Measurements from ENCODE around the gene CDH20.

CDH20 gene

DNA sequence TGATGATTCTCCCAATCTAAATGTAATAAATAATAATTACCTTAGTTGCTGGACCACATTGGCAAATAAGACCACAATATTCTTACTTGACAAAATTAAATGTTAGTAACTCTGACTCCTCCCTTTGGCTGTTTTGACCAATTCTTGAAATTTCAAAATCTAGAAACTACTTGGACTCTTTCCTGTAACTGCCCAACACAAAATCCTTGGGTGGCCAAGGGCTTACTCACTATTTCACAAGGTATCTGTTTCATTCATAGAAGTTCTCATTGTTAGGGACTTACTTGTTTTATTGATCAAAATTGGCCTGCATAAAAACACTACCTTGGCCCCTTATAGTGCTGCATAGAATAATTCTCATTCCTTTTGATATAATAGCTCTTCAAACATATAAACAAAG is 19.4 kb downstream of the CDH20 start:
- no peak for TF ChIP-seq TAF1 (IDR thresholded peaks at IDR 0.05; ENCODE audit: borderline replicate concordance, insufficient read depth, low read length)
- TF ChIP-seq SIN3A (IDR thresholded peaks at IDR 0.05; ENCODE audit: borderline replicate concordance, insufficient read depth, low read length), result no peak
- TF ChIP-seq FOXP2 (optimal IDR thresholded peaks at IDR 0.05; ENCODE audit: borderline replicate concordance, extremely low read depth, extremely low read length, insufficient read depth), result no peak
- TF ChIP-seq, protein P1, sequence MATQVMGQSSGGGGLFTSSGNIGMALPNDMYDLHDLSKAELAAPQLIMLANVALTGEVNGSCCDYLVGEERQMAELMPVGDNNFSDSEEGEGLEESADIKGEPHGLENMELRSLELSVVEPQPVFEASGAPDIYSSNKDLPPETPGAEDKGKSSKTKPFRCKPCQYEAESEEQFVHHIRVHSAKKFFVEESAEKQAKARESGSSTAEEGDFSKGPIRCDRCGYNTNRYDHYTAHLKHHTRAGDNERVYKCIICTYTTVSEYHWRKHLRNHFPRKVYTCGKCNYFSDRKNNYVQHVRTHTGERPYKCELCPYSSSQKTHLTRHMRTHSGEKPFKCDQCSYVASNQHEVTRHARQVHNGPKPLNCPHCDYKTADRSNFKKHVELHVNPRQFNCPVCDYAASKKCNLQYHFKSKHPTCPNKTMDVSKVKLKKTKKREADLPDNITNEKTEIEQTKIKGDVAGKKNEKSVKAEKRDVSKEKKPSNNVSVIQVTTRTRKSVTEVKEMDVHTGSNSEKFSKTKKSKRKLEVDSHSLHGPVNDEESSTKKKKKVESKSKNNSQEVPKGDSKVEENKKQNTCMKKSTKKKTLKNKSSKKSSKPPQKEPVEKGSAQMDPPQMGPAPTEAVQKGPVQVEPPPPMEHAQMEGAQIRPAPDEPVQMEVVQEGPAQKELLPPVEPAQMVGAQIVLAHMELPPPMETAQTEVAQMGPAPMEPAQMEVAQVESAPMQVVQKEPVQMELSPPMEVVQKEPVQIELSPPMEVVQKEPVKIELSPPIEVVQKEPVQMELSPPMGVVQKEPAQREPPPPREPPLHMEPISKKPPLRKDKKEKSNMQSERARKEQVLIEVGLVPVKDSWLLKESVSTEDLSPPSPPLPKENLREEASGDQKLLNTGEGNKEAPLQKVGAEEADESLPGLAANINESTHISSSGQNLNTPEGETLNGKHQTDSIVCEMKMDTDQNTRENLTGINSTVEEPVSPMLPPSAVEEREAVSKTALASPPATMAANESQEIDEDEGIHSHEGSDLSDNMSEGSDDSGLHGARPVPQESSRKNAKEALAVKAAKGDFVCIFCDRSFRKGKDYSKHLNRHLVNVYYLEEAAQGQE (IDR thresholded peaks at IDR 0.05; ENCODE audit: insufficient read depth in 1 of 2, low read depth in 2 of 2, low read length in 2 of 2), result no peak
- no peak for TF ChIP-seq POLR2AphosphoS5 (IDR thresholded peaks at IDR 0.05; ENCODE audit: low read depth, low read length)

DNA sequence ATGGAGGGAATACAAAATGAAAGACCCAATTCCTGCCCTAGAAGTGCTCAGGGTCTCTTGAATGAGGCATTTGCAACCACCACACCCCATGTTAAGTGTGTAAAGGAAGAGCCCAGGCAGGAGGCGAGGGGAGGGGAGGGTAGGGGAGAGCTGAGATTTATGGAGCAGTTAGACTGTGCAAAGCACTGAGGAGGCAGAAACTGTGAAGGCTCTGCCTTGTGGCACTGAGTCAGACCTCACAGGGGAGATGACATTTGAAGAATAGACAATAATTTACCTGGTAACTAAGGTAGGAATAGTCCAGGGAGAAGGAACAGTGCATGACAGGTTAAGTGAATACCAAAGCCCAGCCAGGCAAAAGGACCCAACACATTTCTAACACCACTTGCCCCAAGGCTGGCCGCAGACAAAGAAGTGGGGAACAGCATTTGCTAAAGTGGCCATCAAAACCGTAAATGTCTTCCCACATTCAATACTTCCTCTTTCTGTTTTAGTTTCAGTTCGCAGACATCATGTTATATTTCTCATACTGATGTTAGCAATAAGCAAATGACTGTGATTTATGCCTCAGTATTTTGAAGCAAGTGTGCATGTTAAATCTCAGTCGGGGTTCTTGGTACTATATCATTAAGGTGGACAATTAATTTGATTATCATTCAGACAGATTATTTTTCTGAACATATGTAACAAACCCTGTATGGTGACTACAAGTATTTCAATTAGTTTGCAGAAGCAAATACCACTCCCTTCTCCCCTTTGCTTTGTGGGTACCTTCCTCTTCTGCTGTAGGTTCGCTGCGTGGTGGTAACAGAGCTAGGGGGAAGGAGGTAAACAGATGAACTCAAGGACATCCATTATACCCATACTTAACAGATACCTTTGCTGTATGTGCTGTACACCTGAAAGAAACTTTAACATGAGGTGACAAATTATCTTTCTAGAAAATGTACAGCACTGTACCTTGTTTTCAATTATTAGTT is 27.5 kb downstream of the CDH20 start:
- no peak for TF ChIP-seq TAF1 (IDR thresholded peaks at IDR 0.05; ENCODE audit: borderline replicate concordance, insufficient read depth, low read length)
- TF ChIP-seq POLR2AphosphoS5 (IDR thresholded peaks at IDR 0.05; ENCODE audit: low read depth, low read length), result no peak
- TF ChIP-seq FOXP2 (optimal IDR thresholded peaks at IDR 0.05; ENCODE audit: borderline replicate concordance, extremely low read depth, extremely low read length, insufficient read depth), result no peak
- TF ChIP-seq SIN3A (IDR thresholded peaks at IDR 0.05; ENCODE audit: borderline replicate concordance, insufficient read depth, low read length), result no peak
- TF ChIP-seq, protein P1 (IDR thresholded peaks at IDR 0.05; ENCODE audit: insufficient read depth in 1 of 2, low read depth in 2 of 2, low read length in 2 of 2), result no peak

DNA sequence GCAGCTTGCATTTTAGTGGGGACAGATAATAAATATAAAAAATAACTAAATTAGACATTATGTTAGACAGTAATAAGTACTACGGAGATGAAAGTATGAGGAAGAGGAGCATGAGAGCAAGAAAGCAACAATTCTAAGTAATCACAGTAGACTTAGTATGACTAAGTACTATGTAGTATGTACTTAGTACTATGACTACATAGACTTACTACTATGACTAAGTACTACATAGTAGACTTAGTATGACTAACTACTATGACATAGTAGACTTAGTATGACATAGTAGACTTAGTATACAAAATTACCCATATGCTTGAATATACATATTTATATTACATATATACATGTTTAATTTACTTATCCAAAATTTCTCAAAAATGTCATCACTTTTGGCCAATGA is 29.3 kb downstream of the CDH20 start:
- TF ChIP-seq POLR2AphosphoS5 (IDR thresholded peaks at IDR 0.05; ENCODE audit: low read depth, low read length) (no peak), FOXP2 (optimal IDR thresholded peaks at IDR 0.05; ENCODE audit: borderline replicate concordance, extremely low read depth, extremely low read length, insufficient read depth) (no peak), TAF1 (IDR thresholded peaks at IDR 0.05; ENCODE audit: borderline replicate concordance, insufficient read depth, low read length) (no peak), SIN3A (IDR thresholded peaks at IDR 0.05; ENCODE audit: borderline replicate concordance, insufficient read depth, low read length) (no peak)
- TF ChIP-seq, protein P1 (IDR thresholded peaks at IDR 0.05; ENCODE audit: insufficient read depth in 1 of 2, low read depth in 2 of 2, low read length in 2 of 2), result no peak

DNA sequence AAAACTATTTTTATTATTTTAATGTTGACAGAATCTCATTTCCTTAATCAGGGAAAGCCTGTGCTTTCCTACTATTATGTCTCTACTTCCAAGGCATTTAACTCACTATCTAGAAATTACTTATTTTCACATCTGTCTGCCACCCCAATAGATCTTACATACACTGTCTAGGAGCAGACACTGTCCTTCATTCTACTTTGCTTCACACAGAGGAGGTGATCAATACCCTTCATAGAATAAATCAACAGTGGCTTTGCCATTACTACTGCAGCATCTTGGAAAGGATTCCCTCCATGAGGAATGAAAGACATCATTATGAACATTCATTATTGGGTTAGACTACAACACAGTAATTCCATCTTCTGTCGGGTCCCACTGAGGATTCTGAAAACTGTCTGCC is 31.7 kb downstream of the CDH20 start:
- TF ChIP-seq FOXP2 (optimal IDR thresholded peaks at IDR 0.05; ENCODE audit: borderline replicate concordance, extremely low read depth, extremely low read length, insufficient read depth) (no peak), SIN3A (IDR thresholded peaks at IDR 0.05; ENCODE audit: borderline replicate concordance, insufficient read depth, low read length) (no peak), TAF1 (IDR thresholded peaks at IDR 0.05; ENCODE audit: borderline replicate concordance, insufficient read depth, low read length) (no peak), POLR2AphosphoS5 (IDR thresholded peaks at IDR 0.05; ENCODE audit: low read depth, low read length) (no peak)
- TF ChIP-seq, protein P1 (IDR thresholded peaks at IDR 0.05; ENCODE audit: insufficient read depth in 1 of 2, low read depth in 2 of 2, low read length in 2 of 2), result no peak

Measured in PFSK-1 (cell line).